GM12878 (cell line): Measurements from ENCODE around the gene TRPM3. TPM values are rescaled to one million over a fixed set of nuclear protein-coding genes. Genes with fewer than 3 reads are reported as not detected.

Experiments used
- BMI1 ChIP-seq: fragments of 450-650 bp; IDR thresholded peaks from 2 replicates; pipeline ENCODE4 v1.6.1; 2016; ENCODE audit warnings: mild to moderate bottlenecking, moderate library complexity, borderline replicate concordance
- CBFB ChIP-seq: IDR thresholded peaks from 2 replicates; pipeline ENCODE4 v1.6.1; 2016; ENCODE audit warnings: antibody characterized with exemption, low read depth
- EZH2 ChIP-seq: IDR thresholded peaks from 2 replicates; pipeline ENCODE4 v1.6.1; 2012; ENCODE audit warnings: low read depth, mild to moderate bottlenecking, control low read depth, inconsistent platforms, low read length, borderline replicate concordance; ENCODE audit not compliant: control insufficient read depth
- FOXK2 ChIP-seq: fragments of 450-650 bp; IDR thresholded peaks from 2 replicates; pipeline ENCODE4 v1.6.1; 2017; ENCODE audit warnings: mild to moderate bottlenecking, moderate library complexity
- GABPA ChIP-seq: IDR thresholded peaks from 2 replicates; pipeline ENCODE4 v1.6.1; 2014; ENCODE audit warnings: antibody characterized with exemption, low read depth, mild to moderate bottlenecking, inconsistent platforms
- MTA3 ChIP-seq: IDR thresholded peaks from 2 replicates; pipeline ENCODE4 v1.6.1; 2012; ENCODE audit warnings: low read length, inconsistent platforms, borderline replicate concordance
- PAX8 ChIP-seq: fragments of 450-650 bp; IDR thresholded peaks from 2 replicates; pipeline ENCODE4 v1.6.1; 2017; ENCODE audit warnings: mild to moderate bottlenecking, moderate library complexity
- PML ChIP-seq: IDR thresholded peaks from 2 replicates; pipeline ENCODE4 v1.6.1; 2012; ENCODE audit warnings: low read length, inconsistent platforms
- RAD51 ChIP-seq: fragments of 450-650 bp; IDR thresholded peaks from 2 replicates; pipeline ENCODE4 v1.6.1; 2016; ENCODE audit warnings: moderate library complexity, mild to moderate bottlenecking, inconsistent platforms
- SMC3 ChIP-seq: IDR thresholded peaks from 2 replicates; pipeline ENCODE4 v1.6.1; 2011; ENCODE audit warnings: low read length, improper control_type of control experiment, borderline replicate concordance
- SPI1 ChIP-seq: IDR thresholded peaks from 2 replicates; pipeline ENCODE4 v1.6.1; 2011; ENCODE audit warnings: low read depth, mild to moderate bottlenecking, low read length, moderate library complexity, borderline replicate concordance; ENCODE audit not compliant: insufficient read depth
- SREBF2 ChIP-seq: IDR thresholded peaks from 2 replicates; pipeline ENCODE4 v1.6.1; 2012; ENCODE audit warnings: mild to moderate bottlenecking, low read length
- STAT3 ChIP-seq: IDR thresholded peaks from 2 replicates; pipeline ENCODE4 v1.6.1; 2011; ENCODE audit warnings: low read depth, low read length, improper control_type of control experiment
- polyA plus RNA-seq, 11 experiments: library from polyadenylated mRNA; depleted of rRNA in 4 of 11; unstranded in 6 of 11; stranded (reverse) in 5 of 11; fragments of >200 nt; fragmentation: Nextera tagmentation in 4 of 11; fragmentation: Illumina TruSeq in 1 of 11; extraction: Ambion mirVana in 4 of 11; extraction: Trizol in 1 of 11; gene quantifications; 1 replicate in 1 of 11; 2 replicates in 10 of 11; pipeline versions ENCODE4 v1.2.1 to v1.2.3, GENCODE V29; 2011 to 2016; ENCODE audit warnings: inconsistent platforms in 2 of 11, missing spikeins in 2 of 11, low read depth in 1 of 11
- total RNA-seq, 4 experiments: library from RNA; depleted of rRNA in 3 of 4; stranded (reverse); fragments of >200 nt in 3 of 4; fragmentation: Illumina TruSeq in 1 of 4; extraction: Trizol in 1 of 4; gene quantifications; 2 replicates each; pipeline versions ENCODE4 v1.2.1 to v1.2.3, GENCODE V29; 2013 to 2021
- TF ChIP-seq, protein P1 (sequence below): fragments of 450-650 bp; IDR thresholded peaks from 2 replicates; pipeline ENCODE4 v1.6.1; 2016; ENCODE audit warnings: mild to moderate bottlenecking, moderate library complexity, borderline replicate concordance
- TF ChIP-seq, protein P2 (sequence below): IDR thresholded peaks from 2 replicates; pipeline ENCODE4 v1.6.1; 2012; ENCODE audit warnings: improper control_type of control experiment, low read depth, low read length; ENCODE audit not compliant: insufficient replicate concordance
- TF ChIP-seq, protein P3 (sequence below): IDR thresholded peaks from 2 replicates; pipeline ENCODE4 v1.6.1; 2012; ENCODE audit warnings: low read length, inconsistent platforms
- TF ChIP-seq, protein P4 (sequence below): fragments of 450-650 bp; IDR thresholded peaks from 2 replicates; pipeline ENCODE4 v1.6.1; 2017; ENCODE audit warnings: mild to moderate bottlenecking

TRPM3 gene
- total and polyA plus RNA-seq, 10 of the 15 experiments (the other 5 are each of a cell fraction or from before 2014, with no cell fraction given), result not detected

DNA sequence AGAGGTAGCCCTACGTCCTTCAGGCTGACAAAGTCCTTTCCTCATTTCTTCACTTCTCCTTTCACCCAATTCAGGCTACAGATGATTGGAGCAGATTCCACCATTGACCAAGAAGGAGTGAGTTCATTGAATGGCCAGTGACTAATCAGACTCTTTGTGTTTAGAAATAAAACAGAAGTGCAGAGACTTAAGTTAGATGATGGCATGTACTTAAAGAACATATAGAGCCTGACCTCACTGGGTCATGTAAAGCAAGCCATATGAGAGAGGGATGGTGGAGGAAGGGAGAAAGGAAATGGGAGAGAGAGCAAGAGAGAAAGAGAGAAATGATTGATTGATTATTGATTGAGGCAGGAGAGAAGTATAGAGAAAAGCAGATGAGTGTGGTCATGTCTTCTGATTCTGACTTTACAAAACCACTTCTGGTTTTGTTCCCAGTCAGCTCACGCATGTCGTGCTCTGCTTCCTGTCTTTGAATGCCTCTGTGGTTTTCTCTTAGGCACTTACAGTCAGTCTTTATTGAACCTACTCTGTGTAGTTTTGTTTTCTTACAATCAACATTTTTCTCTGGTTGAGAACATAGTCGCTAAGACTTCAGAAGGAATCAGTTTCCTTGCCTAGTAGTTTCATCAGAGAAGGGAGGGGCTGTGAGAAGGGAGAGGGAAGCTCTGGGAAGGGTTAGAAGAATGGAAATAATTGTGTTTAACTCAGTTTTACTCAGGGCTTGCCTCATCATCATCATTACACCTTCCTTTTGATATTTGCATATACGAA, 557.8 kb downstream of the TRPM3 start (continued):
- peak; percentile 85; the same call in 1 of the 2 replicates for TF ChIP-seq MTA3
- peak; percentile 55; the same call in 1 of the 2 replicates for TF ChIP-seq PML
- TF ChIP-seq, protein P1, sequence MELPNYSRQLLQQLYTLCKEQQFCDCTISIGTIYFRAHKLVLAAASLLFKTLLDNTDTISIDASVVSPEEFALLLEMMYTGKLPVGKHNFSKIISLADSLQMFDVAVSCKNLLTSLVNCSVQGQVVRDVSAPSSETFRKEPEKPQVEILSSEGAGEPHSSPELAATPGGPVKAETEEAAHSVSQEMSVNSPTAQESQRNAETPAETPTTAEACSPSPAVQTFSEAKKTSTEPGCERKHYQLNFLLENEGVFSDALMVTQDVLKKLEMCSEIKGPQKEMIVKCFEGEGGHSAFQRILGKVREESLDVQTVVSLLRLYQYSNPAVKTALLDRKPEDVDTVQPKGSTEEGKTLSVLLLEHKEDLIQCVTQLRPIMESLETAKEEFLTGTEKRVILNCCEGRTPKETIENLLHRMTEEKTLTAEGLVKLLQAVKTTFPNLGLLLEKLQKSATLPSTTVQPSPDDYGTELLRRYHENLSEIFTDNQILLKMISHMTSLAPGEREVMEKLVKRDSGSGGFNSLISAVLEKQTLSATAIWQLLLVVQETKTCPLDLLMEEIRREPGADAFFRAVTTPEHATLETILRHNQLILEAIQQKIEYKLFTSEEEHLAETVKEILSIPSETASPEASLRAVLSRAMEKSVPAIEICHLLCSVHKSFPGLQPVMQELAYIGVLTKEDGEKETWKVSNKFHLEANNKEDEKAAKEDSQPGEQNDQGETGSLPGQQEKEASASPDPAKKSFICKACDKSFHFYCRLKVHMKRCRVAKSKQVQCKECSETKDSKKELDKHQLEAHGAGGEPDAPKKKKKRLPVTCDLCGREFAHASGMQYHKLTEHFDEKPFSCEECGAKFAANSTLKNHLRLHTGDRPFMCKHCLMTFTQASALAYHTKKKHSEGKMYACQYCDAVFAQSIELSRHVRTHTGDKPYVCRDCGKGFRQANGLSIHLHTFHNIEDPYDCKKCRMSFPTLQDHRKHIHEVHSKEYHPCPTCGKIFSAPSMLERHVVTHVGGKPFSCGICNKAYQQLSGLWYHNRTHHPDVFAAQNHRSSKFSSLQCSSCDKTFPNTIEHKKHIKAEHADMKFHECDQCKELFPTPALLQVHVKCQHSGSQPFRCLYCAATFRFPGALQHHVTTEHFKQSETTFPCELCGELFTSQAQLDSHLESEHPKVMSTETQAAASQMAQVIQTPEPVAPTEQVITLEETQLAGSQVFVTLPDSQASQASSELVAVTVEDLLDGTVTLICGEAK, result peak; percentile 44; the same call in 1 of the 2 replicates
- TF ChIP-seq GABPA, result peak; percentile 70
- TF ChIP-seq EZH2, result 0 out of 2 replicates have a peak, but pooled peaks have one; percentile 83
- peak; percentile 77 for TF ChIP-seq BMI1
- TF ChIP-seq SMC3, result no peak
- TF ChIP-seq SPI1, result peak; percentile 76
- no peak; the same call in 1 of the 2 replicates for TF ChIP-seq STAT3
- TF ChIP-seq SREBF2, result no peak
- TF ChIP-seq, protein P2, sequence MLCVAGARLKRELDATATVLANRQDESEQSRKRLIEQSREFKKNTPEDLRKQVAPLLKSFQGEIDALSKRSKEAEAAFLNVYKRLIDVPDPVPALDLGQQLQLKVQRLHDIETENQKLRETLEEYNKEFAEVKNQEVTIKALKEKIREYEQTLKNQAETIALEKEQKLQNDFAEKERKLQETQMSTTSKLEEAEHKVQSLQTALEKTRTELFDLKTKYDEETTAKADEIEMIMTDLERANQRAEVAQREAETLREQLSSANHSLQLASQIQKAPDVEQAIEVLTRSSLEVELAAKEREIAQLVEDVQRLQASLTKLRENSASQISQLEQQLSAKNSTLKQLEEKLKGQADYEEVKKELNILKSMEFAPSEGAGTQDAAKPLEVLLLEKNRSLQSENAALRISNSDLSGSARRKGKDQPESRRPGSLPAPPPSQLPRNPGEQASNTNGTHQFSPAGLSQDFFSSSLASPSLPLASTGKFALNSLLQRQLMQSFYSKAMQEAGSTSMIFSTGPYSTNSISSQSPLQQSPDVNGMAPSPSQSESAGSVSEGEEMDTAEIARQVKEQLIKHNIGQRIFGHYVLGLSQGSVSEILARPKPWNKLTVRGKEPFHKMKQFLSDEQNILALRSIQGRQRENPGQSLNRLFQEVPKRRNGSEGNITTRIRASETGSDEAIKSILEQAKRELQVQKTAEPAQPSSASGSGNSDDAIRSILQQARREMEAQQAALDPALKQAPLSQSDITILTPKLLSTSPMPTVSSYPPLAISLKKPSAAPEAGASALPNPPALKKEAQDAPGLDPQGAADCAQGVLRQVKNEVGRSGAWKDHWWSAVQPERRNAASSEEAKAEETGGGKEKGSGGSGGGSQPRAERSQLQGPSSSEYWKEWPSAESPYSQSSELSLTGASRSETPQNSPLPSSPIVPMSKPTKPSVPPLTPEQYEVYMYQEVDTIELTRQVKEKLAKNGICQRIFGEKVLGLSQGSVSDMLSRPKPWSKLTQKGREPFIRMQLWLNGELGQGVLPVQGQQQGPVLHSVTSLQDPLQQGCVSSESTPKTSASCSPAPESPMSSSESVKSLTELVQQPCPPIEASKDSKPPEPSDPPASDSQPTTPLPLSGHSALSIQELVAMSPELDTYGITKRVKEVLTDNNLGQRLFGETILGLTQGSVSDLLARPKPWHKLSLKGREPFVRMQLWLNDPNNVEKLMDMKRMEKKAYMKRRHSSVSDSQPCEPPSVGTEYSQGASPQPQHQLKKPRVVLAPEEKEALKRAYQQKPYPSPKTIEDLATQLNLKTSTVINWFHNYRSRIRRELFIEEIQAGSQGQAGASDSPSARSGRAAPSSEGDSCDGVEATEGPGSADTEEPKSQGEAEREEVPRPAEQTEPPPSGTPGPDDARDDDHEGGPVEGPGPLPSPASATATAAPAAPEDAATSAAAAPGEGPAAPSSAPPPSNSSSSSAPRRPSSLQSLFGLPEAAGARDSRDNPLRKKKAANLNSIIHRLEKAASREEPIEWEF, result peak; percentile 100
- TF ChIP-seq PAX8, result no peak
- TF ChIP-seq, protein P3, sequence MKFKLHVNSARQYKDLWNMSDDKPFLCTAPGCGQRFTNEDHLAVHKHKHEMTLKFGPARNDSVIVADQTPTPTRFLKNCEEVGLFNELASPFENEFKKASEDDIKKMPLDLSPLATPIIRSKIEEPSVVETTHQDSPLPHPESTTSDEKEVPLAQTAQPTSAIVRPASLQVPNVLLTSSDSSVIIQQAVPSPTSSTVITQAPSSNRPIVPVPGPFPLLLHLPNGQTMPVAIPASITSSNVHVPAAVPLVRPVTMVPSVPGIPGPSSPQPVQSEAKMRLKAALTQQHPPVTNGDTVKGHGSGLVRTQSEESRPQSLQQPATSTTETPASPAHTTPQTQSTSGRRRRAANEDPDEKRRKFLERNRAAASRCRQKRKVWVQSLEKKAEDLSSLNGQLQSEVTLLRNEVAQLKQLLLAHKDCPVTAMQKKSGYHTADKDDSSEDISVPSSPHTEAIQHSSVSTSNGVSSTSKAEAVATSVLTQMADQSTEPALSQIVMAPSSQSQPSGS, result peak; percentile 96
- no peak for TF ChIP-seq RAD51
- no peak for TF ChIP-seq FOXK2
- TF ChIP-seq, protein P4, sequence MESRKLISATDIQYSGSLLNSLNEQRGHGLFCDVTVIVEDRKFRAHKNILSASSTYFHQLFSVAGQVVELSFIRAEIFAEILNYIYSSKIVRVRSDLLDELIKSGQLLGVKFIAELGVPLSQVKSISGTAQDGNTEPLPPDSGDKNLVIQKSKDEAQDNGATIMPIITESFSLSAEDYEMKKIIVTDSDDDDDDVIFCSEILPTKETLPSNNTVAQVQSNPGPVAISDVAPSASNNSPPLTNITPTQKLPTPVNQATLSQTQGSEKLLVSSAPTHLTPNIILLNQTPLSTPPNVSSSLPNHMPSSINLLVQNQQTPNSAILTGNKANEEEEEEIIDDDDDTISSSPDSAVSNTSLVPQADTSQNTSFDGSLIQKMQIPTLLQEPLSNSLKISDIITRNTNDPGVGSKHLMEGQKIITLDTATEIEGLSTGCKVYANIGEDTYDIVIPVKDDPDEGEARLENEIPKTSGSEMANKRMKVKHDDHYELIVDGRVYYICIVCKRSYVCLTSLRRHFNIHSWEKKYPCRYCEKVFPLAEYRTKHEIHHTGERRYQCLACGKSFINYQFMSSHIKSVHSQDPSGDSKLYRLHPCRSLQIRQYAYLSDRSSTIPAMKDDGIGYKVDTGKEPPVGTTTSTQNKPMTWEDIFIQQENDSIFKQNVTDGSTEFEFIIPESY, result no peak
- TF ChIP-seq CBFB, result peak; percentile 94
